ENCODE measurements around the gene FBLN7.

- TF ChIP-seq CTCF (IDR thresholded peaks at IDR 0.05; ENCODE audit: low read depth, low read length, missing input control) (no peak), ATF3 (IDR thresholded peaks at IDR 0.05) (no peak), RXRA (IDR thresholded peaks at IDR 0.05) (no peak), REST (IDR thresholded peaks at IDR 0.05) (no peak), EGR1 (IDR thresholded peaks at IDR 0.05; ENCODE audit: low read depth in 2 of 2) (no peak), TAF1 (conservative IDR thresholded peaks at IDR 0.05) (no peak), RAD21 (IDR thresholded peaks at IDR 0.05) (no peak), GABPA (IDR thresholded peaks at IDR 0.05 in 1 of 2, conservative IDR thresholded peaks at IDR 0.05 in 1 of 2) (no peak), MAX (IDR thresholded peaks at IDR 0.05) (no peak), JUND (IDR thresholded peaks at IDR 0.05) (no peak), FOXA1 (IDR thresholded peaks at IDR 0.05) (no peak), SP1 (IDR thresholded peaks at IDR 0.05) (no peak), ZBTB33 (IDR thresholded peaks at IDR 0.05) (no peak), YY1 (IDR thresholded peaks at IDR 0.05) (no peak)
These were observed 28.8 kb downstream of the FBLN7 start for GRCh38 chr2:112166806-112167499.
